Measurements from ENCODE around the gene VANGL1.

DNA sequence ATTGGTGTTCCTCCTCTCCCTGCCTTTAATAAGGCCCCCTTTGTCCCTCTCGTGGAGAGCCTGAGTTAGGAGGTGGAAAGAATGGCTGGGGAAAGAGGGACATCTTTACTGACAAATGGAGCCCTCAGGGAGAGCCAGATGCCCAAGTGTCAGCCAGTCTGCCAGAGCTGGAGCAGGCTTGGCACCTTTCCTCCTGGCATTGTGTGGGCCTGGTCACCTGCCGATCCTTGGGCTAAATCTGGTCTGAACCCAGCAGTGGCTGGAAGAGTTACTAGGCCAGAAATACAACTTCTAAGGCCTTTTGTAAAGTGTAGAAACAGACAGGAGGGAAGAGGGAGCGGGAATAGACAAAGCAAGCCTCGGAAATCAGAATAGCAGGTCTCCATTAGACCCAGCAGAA lies 24.9 kb downstream of the VANGL1 start:
- TF ChIP-seq, protein P1, sequence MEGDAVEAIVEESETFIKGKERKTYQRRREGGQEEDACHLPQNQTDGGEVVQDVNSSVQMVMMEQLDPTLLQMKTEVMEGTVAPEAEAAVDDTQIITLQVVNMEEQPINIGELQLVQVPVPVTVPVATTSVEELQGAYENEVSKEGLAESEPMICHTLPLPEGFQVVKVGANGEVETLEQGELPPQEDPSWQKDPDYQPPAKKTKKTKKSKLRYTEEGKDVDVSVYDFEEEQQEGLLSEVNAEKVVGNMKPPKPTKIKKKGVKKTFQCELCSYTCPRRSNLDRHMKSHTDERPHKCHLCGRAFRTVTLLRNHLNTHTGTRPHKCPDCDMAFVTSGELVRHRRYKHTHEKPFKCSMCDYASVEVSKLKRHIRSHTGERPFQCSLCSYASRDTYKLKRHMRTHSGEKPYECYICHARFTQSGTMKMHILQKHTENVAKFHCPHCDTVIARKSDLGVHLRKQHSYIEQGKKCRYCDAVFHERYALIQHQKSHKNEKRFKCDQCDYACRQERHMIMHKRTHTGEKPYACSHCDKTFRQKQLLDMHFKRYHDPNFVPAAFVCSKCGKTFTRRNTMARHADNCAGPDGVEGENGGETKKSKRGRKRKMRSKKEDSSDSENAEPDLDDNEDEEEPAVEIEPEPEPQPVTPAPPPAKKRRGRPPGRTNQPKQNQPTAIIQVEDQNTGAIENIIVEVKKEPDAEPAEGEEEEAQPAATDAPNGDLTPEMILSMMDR (IDR thresholded peaks at IDR 0.05; ENCODE audit: low read depth, low read length, missing input control) = no peak
- TF ChIP-seq RXRA (IDR thresholded peaks at IDR 0.05) = no peak
- TF ChIP-seq, protein P2, sequence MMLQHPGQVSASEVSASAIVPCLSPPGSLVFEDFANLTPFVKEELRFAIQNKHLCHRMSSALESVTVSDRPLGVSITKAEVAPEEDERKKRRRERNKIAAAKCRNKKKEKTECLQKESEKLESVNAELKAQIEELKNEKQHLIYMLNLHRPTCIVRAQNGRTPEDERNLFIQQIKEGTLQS (IDR thresholded peaks at IDR 0.05) = no peak
- TF ChIP-seq NR2F2 (IDR thresholded peaks at IDR 0.05) = no peak
- TF ChIP-seq YY1 (IDR thresholded peaks at IDR 0.05) = no peak
- TF ChIP-seq FOXA1 (IDR thresholded peaks at IDR 0.05) = no peak
- no peak for TF ChIP-seq RAD21 (IDR thresholded peaks at IDR 0.05)

All from liver (tissue), 3 donors.